ENCODE results near the gene ZNF236.

The ZNF236 gene

GRCh38 chr18:76821875-76822505 lies 367 bp upstream of the ZNF236 start:
- DNase-seq: peak; percentile 66

GRCh38 chr18:76823161-76823538 lies 793 bp downstream of the ZNF236 start:
- no peak for DNase-seq

- DNase-seq: no peak
These were observed 1.2 kb downstream of the ZNF236 start for GRCh38 chr18:76823587-76824011.

- DNase-seq: peak; percentile 16
These were observed 1.9 kb downstream of the ZNF236 start for GRCh38 chr18:76824145-76824676.

GRCh38 chr18:76824754-76825153 lies 2.4 kb downstream of the ZNF236 start:
- peak; percentile 73 for DNase-seq

GRCh38 chr18:76827205-76828200 lies 5.1 kb downstream of the ZNF236 start:
- DNase-seq: no peak

GRCh38 chr18:76834379-76834778 lies 12.0 kb downstream of the ZNF236 start:
- no peak for DNase-seq

GRCh38 chr18:76835380-76835779 lies 13.0 kb downstream of the ZNF236 start:
- DNase-seq: no peak

GRCh38 chr18:76837071-76837470 lies 14.7 kb downstream of the ZNF236 start:
- no peak for DNase-seq

- DNase-seq: no peak
These were observed 15.8 kb downstream of the ZNF236 start for GRCh38 chr18:76838182-76838581.

GRCh38 chr18:76839086-76839794 lies 16.9 kb downstream of the ZNF236 start:
- no peak for DNase-seq

GRCh38 chr18:76842837-76843530 lies 20.6 kb downstream of the ZNF236 start:
- no peak for DNase-seq

GRCh38 chr18:76844144-76844543 lies 21.8 kb downstream of the ZNF236 start:
- no peak for DNase-seq

GRCh38 chr18:76844742-76845477 lies 22.6 kb downstream of the ZNF236 start:
- DNase-seq: no peak

GRCh38 chr18:76846217-76846616 lies 23.9 kb downstream of the ZNF236 start:
- DNase-seq: no peak

- DNase-seq: peak; percentile 3
These were observed 25.6 kb downstream of the ZNF236 start for GRCh38 chr18:76847916-76848315.

GRCh38 chr18:76850112-76850511 lies 27.8 kb downstream of the ZNF236 start:
- DNase-seq: no peak

GRCh38 chr18:76855594-76855993 lies 33.2 kb downstream of the ZNF236 start:
- DNase-seq: no peak

- DNase-seq: no peak
These were observed 35.1 kb downstream of the ZNF236 start for GRCh38 chr18:76857476-76857875.

- DNase-seq: no peak
These were observed 37.4 kb downstream of the ZNF236 start for GRCh38 chr18:76859474-76860339.

GRCh38 chr18:76860411-76860810 lies 38.1 kb downstream of the ZNF236 start:
- no peak for DNase-seq

All from NCI-H82 (cell line).